WTC11 (cell line): ENCODE results near the gene FTL.

Experiments used
- ZNF423 ChIP-seq: fragments of 250-450 bp; sonication (Bioruptor Pico); IDR thresholded peaks from 2 replicates; pipeline ENCODE4 v2.1.2; 2022; ENCODE audit warnings: mild to moderate bottlenecking, moderate library complexity
- TF ChIP-seq, protein P1 (sequence below): fragments of 200-600 bp; IDR thresholded peaks from 2 replicates; pipeline ENCODE4 v1.8.0; 2022; ENCODE audit warnings: antibody characterized with exemption

DNA sequence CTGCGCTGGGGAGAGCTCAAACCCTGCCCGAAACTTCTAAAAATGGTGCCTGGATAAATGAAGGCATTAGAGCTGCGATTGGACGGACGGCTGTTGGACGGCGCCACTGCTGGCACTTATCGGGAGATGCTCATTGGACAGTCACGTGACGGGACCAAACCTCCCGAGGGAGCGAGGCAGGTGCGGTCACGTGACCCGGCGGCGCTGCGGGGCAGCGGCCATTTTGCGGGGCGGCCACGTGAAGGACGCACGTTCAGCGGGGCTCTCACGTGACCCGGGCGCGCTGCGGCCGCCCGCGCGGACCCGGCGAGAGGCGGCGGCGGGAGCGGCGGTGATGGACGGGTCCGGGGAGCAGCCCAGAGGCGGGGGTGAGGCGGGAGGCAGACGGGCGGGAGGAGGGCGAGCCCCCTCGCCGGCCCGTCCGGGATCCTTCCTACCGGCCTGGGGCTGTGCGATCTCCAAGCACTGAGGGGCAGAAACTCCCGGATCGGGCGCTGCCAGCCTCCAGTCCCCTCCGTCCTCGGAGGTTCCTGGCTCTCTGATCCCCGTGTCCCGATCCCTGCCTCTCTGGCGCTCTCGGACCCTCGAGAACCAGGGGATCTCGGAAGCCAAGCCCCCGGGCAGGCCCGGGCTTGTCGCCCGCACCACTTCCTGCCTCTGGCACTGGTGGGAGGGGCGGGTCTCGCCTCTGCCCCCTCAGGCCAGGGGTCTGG, 10.4 kb upstream of the FTL start, which contains the start of gene BAX:
- TF ChIP-seq ZNF423 (CRISPR knock-in tag): no peak
- TF ChIP-seq, protein P1, sequence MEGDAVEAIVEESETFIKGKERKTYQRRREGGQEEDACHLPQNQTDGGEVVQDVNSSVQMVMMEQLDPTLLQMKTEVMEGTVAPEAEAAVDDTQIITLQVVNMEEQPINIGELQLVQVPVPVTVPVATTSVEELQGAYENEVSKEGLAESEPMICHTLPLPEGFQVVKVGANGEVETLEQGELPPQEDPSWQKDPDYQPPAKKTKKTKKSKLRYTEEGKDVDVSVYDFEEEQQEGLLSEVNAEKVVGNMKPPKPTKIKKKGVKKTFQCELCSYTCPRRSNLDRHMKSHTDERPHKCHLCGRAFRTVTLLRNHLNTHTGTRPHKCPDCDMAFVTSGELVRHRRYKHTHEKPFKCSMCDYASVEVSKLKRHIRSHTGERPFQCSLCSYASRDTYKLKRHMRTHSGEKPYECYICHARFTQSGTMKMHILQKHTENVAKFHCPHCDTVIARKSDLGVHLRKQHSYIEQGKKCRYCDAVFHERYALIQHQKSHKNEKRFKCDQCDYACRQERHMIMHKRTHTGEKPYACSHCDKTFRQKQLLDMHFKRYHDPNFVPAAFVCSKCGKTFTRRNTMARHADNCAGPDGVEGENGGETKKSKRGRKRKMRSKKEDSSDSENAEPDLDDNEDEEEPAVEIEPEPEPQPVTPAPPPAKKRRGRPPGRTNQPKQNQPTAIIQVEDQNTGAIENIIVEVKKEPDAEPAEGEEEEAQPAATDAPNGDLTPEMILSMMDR: no peak
